CD4-positive, alpha-beta T cell treated with Interferon alpha-2 for 1 hour (primary cell): Measurements from ENCODE around the gene CLEC5A.
"Not testable (repeated sequence)": the region's sequence is repeated elsewhere in the genome, so short reads cannot be mapped to it uniquely, and the experiment has no call there.

Experiments used
- DNase-seq, 2 donors: peaks; one replicate each; pipeline ENCODE4 v3.0.0-alpha.2; 2020 to 2022

CLEC5A gene

GRCh38 chr7:141946796-141947195 is at the start of gene CLEC5A:
Gene CLEC5A (minus strand): TSS chr7:141946974. CDS start chr7:141946292, 682 bp downstream.
- no peak for DNase-seq

GRCh38 chr7:141993354-141993753 is 46.6 kb upstream of the CLEC5A start:
- DNase-seq = no peak

- no peak for DNase-seq
Observed at GRCh38 chr7:141992688-141993087, 45.9 kb upstream of the CLEC5A start.

- no peak for DNase-seq
Observed at GRCh38 chr7:141992156-141992555, 45.4 kb upstream of the CLEC5A start.

- DNase-seq = peak in 1 of 2 donors; percentile 4
Observed at GRCh38 chr7:141991140-141991539, 44.4 kb upstream of the CLEC5A start.

GRCh38 chr7:141990011-141990725 is 43.4 kb upstream of the CLEC5A start:
- DNase-seq = no peak

GRCh38 chr7:141987803-141988202 is 41.0 kb upstream of the CLEC5A start:
- not testable (repeated sequence) for DNase-seq

GRCh38 chr7:141986923-141987322 is 40.1 kb upstream of the CLEC5A start:
- DNase-seq = no peak

- not testable (repeated sequence) for DNase-seq
Observed at GRCh38 chr7:141985926-141986325, 39.2 kb upstream of the CLEC5A start.

GRCh38 chr7:141979568-141979967 is 32.8 kb upstream of the CLEC5A start:
- DNase-seq = no peak

- DNase-seq = no peak
Observed at GRCh38 chr7:141978351-141978750, 31.6 kb upstream of the CLEC5A start.

- DNase-seq = no peak
Observed at GRCh38 chr7:141976524-141977245, 29.9 kb upstream of the CLEC5A start.

- DNase-seq = peak; percentile 58 to 65
Observed at GRCh38 chr7:141975806-141976523, 29.2 kb upstream of the CLEC5A start.

- peak in 1 of 2 donors; percentile 23 for DNase-seq
Observed at GRCh38 chr7:141974831-141975230, 28.1 kb upstream of the CLEC5A start.

GRCh38 chr7:141973673-141974072 is 26.9 kb upstream of the CLEC5A start, which contains the start of gene TAS2R38:
Gene TAS2R38 (minus strand): TSS chr7:141973773. CDS start chr7:141973689, 84 bp downstream.
- no peak for DNase-seq

- no peak for DNase-seq
Observed at GRCh38 chr7:141960687-141961422, 14.1 kb upstream of the CLEC5A start.

- DNase-seq = no peak
Observed at GRCh38 chr7:141956084-141956483, 9.3 kb upstream of the CLEC5A start.

GRCh38 chr7:141954334-141954733 is 7.6 kb upstream of the CLEC5A start:
- no peak for DNase-seq

- DNase-seq = no peak
Observed at GRCh38 chr7:141952461-141952860, 5.7 kb upstream of the CLEC5A start.

- no peak for DNase-seq
Observed at GRCh38 chr7:141950806-141951205, 4.0 kb upstream of the CLEC5A start.

- no peak for DNase-seq
Observed at GRCh38 chr7:141949911-141950310, 3.1 kb upstream of the CLEC5A start.

GRCh38 chr7:141949451-141949850 is 2.7 kb upstream of the CLEC5A start:
- no peak for DNase-seq

GRCh38 chr7:141949021-141949420 is 2.2 kb upstream of the CLEC5A start:
- DNase-seq = no peak
